B cell (primary cell): ENCODE data around the gene TNIK. TPM values are rescaled to one million over a fixed set of nuclear protein-coding genes. Genes with fewer than 3 reads are reported as not detected.

Experiments used
- ATAC-seq: fragments of 200-7000 bp; cut with Tn5 transposase; one replicate; pipeline ENCODE4 v1.10.0; 2021; ENCODE audit warnings: low read depth, mild to moderate bottlenecking, moderate number of reproducible peaks, moderate library complexity
- CTCF ChIA-PET: fragments of 350-600 bp; sonication (Branson Sonifier 250); formaldehyde crosslinking; loops from one replicate; lab custom pipeline; 2021; ENCODE audit warnings: antibody characterized with exemption, inconsistent platforms; lab: Charles Lee
- POLR2A ChIA-PET: fragments of 350-600 bp; sonication (Branson Sonifier 250); formaldehyde crosslinking; loops from one replicate; lab custom pipeline; 2021; ENCODE audit warnings: antibody characterized with exemption; lab: Charles Lee
- DNase-seq: peaks from one replicate; pipeline ENCODE4 v3.0.0; 2013
- H2AFZ ChIP-seq: 2 replicates; pipeline ENCODE4 v1.6.1; 2012; ENCODE audit warnings: mild to moderate bottlenecking, low read depth, low read length; ENCODE audit not compliant: insufficient read depth, poor library complexity, severe bottlenecking
- H3K27ac ChIP-seq, 2 donors: 1 replicate in 1 of 2; 2 replicates in 1 of 2; pipeline ENCODE4 v1.5.1; 2012 to 2013; ENCODE audit warnings: low read length in 2 of 2, mild to moderate bottlenecking in 2 of 2, moderate library complexity in 1 of 2
- H3K27me3 ChIP-seq, 4 experiments: fragments of 200-600 bp in 1 of 4; sonication (generic) in 1 of 4; replicated peaks in 1 of 4; 1 replicate in 2 of 4; 2 replicates in 2 of 4; pipeline versions ENCODE4 v1.6.1 to v1.7.0; 2013 to 2016; ENCODE audit warnings: low read length in 3 of 4, mild to moderate bottlenecking in 2 of 4, mixed read lengths in 1 of 4, moderate library complexity in 1 of 4; ENCODE audit not compliant: insufficient read depth in 4 of 4, control insufficient read depth in 3 of 4; ENCODE audit errors: control extremely low read depth in 1 of 4
- H3K36me3 ChIP-seq, 2 experiments: replicated peaks in 1 of 2; 1 replicate in 1 of 2; 2 replicates in 1 of 2; pipeline versions ENCODE4 v1.6.1 to v1.7.1; 2013; ENCODE audit warnings: low read length in 1 of 2; ENCODE audit not compliant: insufficient read depth in 2 of 2, control insufficient read depth in 1 of 2; ENCODE audit errors: control extremely low read depth in 1 of 2, extremely low read depth in 1 of 2
- H3K4me1 ChIP-seq, 2 donors: fragments of 200-600 bp in 1 of 2; sonication (generic) in 1 of 2; 1 replicate in 1 of 2; 2 replicates in 1 of 2; pipeline versions ENCODE4 v1.5.1 to v1.6.1; 2013 to 2017; ENCODE audit warnings: low read length in 2 of 2; ENCODE audit not compliant: control insufficient read depth in 2 of 2, insufficient read depth in 2 of 2
- H3K4me2 ChIP-seq: replicated peaks from 2 replicates; pipeline ENCODE3; 2012; ENCODE audit warnings: mild to moderate bottlenecking, low read depth, low read length; ENCODE audit not compliant: poor library complexity, severe bottlenecking
- H3K4me3 ChIP-seq, 5 experiments: fragments of 200-600 bp in 1 of 5; sonication (generic) in 1 of 5; 1 replicate in 3 of 5; 2 replicates in 2 of 5; pipeline versions ENCODE4 v1.5.1 to v1.7.0; 2011 to 2016; ENCODE audit warnings: low read length in 4 of 5, mild to moderate bottlenecking in 4 of 5, low read depth in 2 of 5, control low read depth in 1 of 5, moderate library complexity in 1 of 5; ENCODE audit not compliant: insufficient read depth in 1 of 5; ENCODE audit errors: control extremely low read depth in 1 of 5, extremely low read depth in 1 of 5
- H3K79me2 ChIP-seq: fragments of 200-600 bp; sonication (generic); one replicate; pipeline ENCODE4 v1.6.0; 2016; ENCODE audit warnings: low read length; ENCODE audit not compliant: control insufficient read depth, insufficient read depth
- H3K9ac ChIP-seq: fragments of 200-600 bp; sonication (generic); 2 replicates; pipeline ENCODE4 v1.6.1; 2017; ENCODE audit warnings: mild to moderate bottlenecking, low read length, moderate library complexity
- H3K9me3 ChIP-seq, 3 donors: one replicate each; pipeline versions ENCODE4 v1.6.1 to v1.7.1; 2013; ENCODE audit warnings: low read length in 2 of 3; ENCODE audit not compliant: control insufficient read depth in 2 of 3, insufficient read depth in 1 of 3; ENCODE audit errors: control extremely low read depth in 1 of 3
- H4K20me1 ChIP-seq: 2 replicates; pipeline ENCODE4 v1.6.0; 2012; ENCODE audit warnings: mild to moderate bottlenecking, low read length; ENCODE audit not compliant: insufficient read depth, control insufficient read depth, poor library complexity, severe bottlenecking
- H3K27ac Mint-ChIP-seq: one replicate; pipeline ENCODE4 v1.8.0; 2021; ENCODE audit warnings: mixed read lengths
- H3K27me3 Mint-ChIP-seq: one replicate; pipeline ENCODE4 v1.8.0; 2021; ENCODE audit warnings: mixed read lengths
- H3K4me1 Mint-ChIP-seq: one replicate; pipeline ENCODE4 v1.8.0; 2021; ENCODE audit warnings: mixed read lengths
- H3K4me3 Mint-ChIP-seq: one replicate; pipeline ENCODE4 v1.8.0; 2021; ENCODE audit warnings: mixed read lengths
- H3K9me3 Mint-ChIP-seq: one replicate; pipeline ENCODE4 v1.8.0; 2022; ENCODE audit warnings: mixed read lengths; ENCODE audit not compliant: insufficient read depth
- CTCF ChIP-seq: fragments of 200-600 bp; IDR thresholded peaks from one replicate; pipeline ENCODE4 v1.8.0; 2022; ENCODE audit warnings: antibody characterized with exemption, mild to moderate bottlenecking
- EZH2 ChIP-seq: IDR thresholded peaks from 2 replicates; pipeline ENCODE4 v1.6.1; 2012; ENCODE audit warnings: borderline replicate concordance, low read depth, mild to moderate bottlenecking, moderate library complexity, low read length; ENCODE audit not compliant: insufficient read depth, poor library complexity, severe bottlenecking
- WGBS: methylation state at CpG from one replicate; pipeline ENCODE4 v1.1.5; 2013; ENCODE audit warnings: missing lambda C conversion rate; ENCODE audit not compliant: insufficient coverage; 5-methylcytosine and 5-hydroxymethylcytosine counted together
- intact Hi-C: fragments of 100-400 bp; cut with micrococcal nuclease; formaldehyde crosslinking; loops from one replicate; pipeline ENCODE4 v1.10.0; 2022
- polyA plus RNA-seq: library from polyadenylated mRNA; depleted of rRNA; stranded (reverse); fragments of >200 nt; gene quantifications from 2 replicates; pipeline ENCODE4 v1.2.3, GENCODE V29; 2012
- total RNA-seq, 2 donors: library from RNA; stranded (reverse); fragments of 120-200 nt in 1 of 2; gene quantifications; 1 replicate in 1 of 2; 2 replicates in 1 of 2; pipeline versions ENCODE4 v1.2.3 to v1.2.4, GENCODE V29; 2013 to 2022

Gene TNIK
- total and polyA plus RNA-seq, 2 donors (not counting 1 experiment from before 2014, with no cell fraction given): 0.66 to 7.7 TPM

GRCh38 chr3:171348121-171348520 is 112.1 kb downstream of the TNIK start:
- Histone ChIP-seq H3K4me2 (no peak overlapping the region), H3K27me3 (no peaks in the 10 kb centered on the region), H3K4me1 (no peaks in the 10 kb centered on the region), H3K4me3 (no peak overlapping the region), H3K36me3 (no peaks in the 10 kb centered on the region), H2AFZ (no peak overlapping the region), H3K9me3 (no peaks in the 10 kb centered on the region), H4K20me1 (no peaks in the 10 kb centered on the region), H3K79me2 (no peaks in the 10 kb centered on the region), H3K27ac (no peak overlapping the region), H3K9ac (no peak overlapping the region)
- TF ChIP-seq CTCF (no peak), EZH2 (no peak)
- Mint-ChIP-seq H3K27me3 (no peaks in the 10 kb centered on the region), H3K9me3 (no peaks in the 10 kb centered on the region), H3K27ac (no peak overlapping the region), H3K4me1 (peaks cover 8% of the 10 kb centered on the region), H3K4me3 (no peak overlapping the region)
- no peak for ATAC-seq
- ChIA-PET POLR2A (no interaction called here), CTCF (no interaction called here)
- no peak for DNase-seq
- WGBS: no CpG with 5 or more reads among the region's 4 CpGs
- intact Hi-C loops: no loop called here

GRCh38 chr3:171347301-171348039 is 112.7 kb downstream of the TNIK start:
- H3K27ac ChIP-seq: no peak overlapping the region
- H3K4me3 ChIP-seq: no peak overlapping the region
- Mint-ChIP-seq H3K4me3 (no peak overlapping the region), H3K4me1 (peaks cover 8% of the 10 kb centered on the region), H3K27me3 (no peaks in the 10 kb centered on the region), H3K27ac (no peak overlapping the region), H3K9me3 (no peaks in the 10 kb centered on the region)
- H3K4me1 ChIP-seq: no peaks in the 10 kb centered on the region
- ATAC-seq (no peak), DNase-seq (peak; percentile 8)
- H3K9ac ChIP-seq: no peak overlapping the region
- intact Hi-C loops: no loop called here
- no peak for TF ChIP-seq EZH2
- no peak for TF ChIP-seq CTCF
- peak overlapping the region; percentile 1 for H3K4me2 ChIP-seq
- POLR2A ChIA-PET: no interaction called here
- H3K36me3 ChIP-seq: no peaks in the 10 kb centered on the region
- H3K9me3 ChIP-seq: no peaks in the 10 kb centered on the region
- WGBS: no CpG with 5 or more reads among the region's 3 CpGs
- no peaks in the 10 kb centered on the region for H3K79me2 ChIP-seq
- CTCF ChIA-PET: interaction anchor here (0.6 kb wide), 1 partner anchor 170 kb away, joined by 5 read pairs; no protein-coding TSS in a partner anchor
- H2AFZ ChIP-seq: no peak overlapping the region
- no peaks in the 10 kb centered on the region for H3K27me3 ChIP-seq
- H4K20me1 ChIP-seq: no peaks in the 10 kb centered on the region
